SK-N-SH treated with all-trans-retinoic acid at 6 μM for 48 hours (cell line): ENCODE measurements around the gene MRGPRX2.

Experiments used
- ATAC-seq: fragments of 200-7000 bp; cut with Tn5 transposase; 3 replicates; pipeline ENCODE4 v1.9.1; 2020; ENCODE audit warnings: mild to moderate bottlenecking, moderate library complexity
- ARNTL ChIP-seq: fragments of 450-650 bp; formaldehyde crosslinking; IDR thresholded peaks from 2 replicates; pipeline ENCODE4 v1.5.0; 2020; ENCODE audit warnings: low read depth, mild to moderate bottlenecking, moderate library complexity, borderline replicate concordance
- BACH2 ChIP-seq: fragments of 250-450 bp; sonication (Bioruptor Pico); IDR thresholded peaks from 2 replicates; pipeline ENCODE4 v1.9.0; 2021; ENCODE audit warnings: mild to moderate bottlenecking, borderline replicate concordance
- CSDC2 ChIP-seq: fragments of 250-450 bp; sonication (Bioruptor Pico); IDR thresholded peaks from 2 replicates; pipeline ENCODE4 v1.5.0; 2020; ENCODE audit warnings: mild to moderate bottlenecking, moderate library complexity
- ESRRG ChIP-seq: fragments of 250-450 bp; sonication (Bioruptor Pico); IDR thresholded peaks from 2 replicates; pipeline ENCODE4 v1.6.1; 2021; ENCODE audit warnings: mild to moderate bottlenecking
- GLIS3 ChIP-seq: fragments of 250-450 bp; sonication (Bioruptor Pico); IDR thresholded peaks from 2 replicates; pipeline ENCODE4 v1.5.0; 2020; ENCODE audit warnings: mild to moderate bottlenecking, moderate library complexity
- ISL1 ChIP-seq: fragments of 250-450 bp; sonication (Bioruptor Pico); IDR thresholded peaks from 2 replicates; pipeline ENCODE4 v2.1.2; 2022; ENCODE audit warnings: mild to moderate bottlenecking, moderate library complexity
- OSR1 ChIP-seq: fragments of 250-450 bp; sonication (Bioruptor Pico); IDR thresholded peaks from 2 replicates; pipeline ENCODE4 v1.8.0; 2022; ENCODE audit warnings: moderate library complexity, mild to moderate bottlenecking, inconsistent platforms
- PPARA ChIP-seq: fragments of 250-450 bp; sonication (Bioruptor Pico); IDR thresholded peaks from 2 replicates; pipeline ENCODE4 v1.5.0; 2020; ENCODE audit warnings: mild to moderate bottlenecking, borderline replicate concordance
- RARB ChIP-seq: fragments of 250-450 bp; sonication (Bioruptor Pico); IDR thresholded peaks from 2 replicates; pipeline ENCODE4 v1.8.0; 2021; ENCODE audit warnings: mild to moderate bottlenecking, moderate library complexity
- SNAI2 ChIP-seq: fragments of 250-450 bp; sonication (Bioruptor Pico); IDR thresholded peaks from 2 replicates; pipeline ENCODE4 v1.5.0; 2020; ENCODE audit warnings: mild to moderate bottlenecking, moderate library complexity
- TCF4 ChIP-seq: fragments of 250-450 bp; sonication (Bioruptor Pico); IDR thresholded peaks from 2 replicates; pipeline ENCODE4 v1.8.0; 2021; ENCODE audit warnings: mild to moderate bottlenecking, moderate library complexity, borderline replicate concordance
- TOX ChIP-seq: fragments of 250-450 bp; sonication (Bioruptor Pico); IDR thresholded peaks from 2 replicates; pipeline ENCODE4 v1.8.0; 2021; ENCODE audit warnings: mild to moderate bottlenecking, moderate library complexity, borderline replicate concordance
- ZC3H10 ChIP-seq: fragments of 250-450 bp; sonication (Bioruptor Pico); IDR thresholded peaks from 2 replicates; pipeline ENCODE4 v1.5.1; 2021; ENCODE audit warnings: mild to moderate bottlenecking, moderate library complexity
- ZFP3 ChIP-seq: fragments of 250-450 bp; sonication (Bioruptor Pico); IDR thresholded peaks from 2 replicates; pipeline ENCODE4 v1.5.0; 2020; ENCODE audit warnings: mild to moderate bottlenecking, moderate library complexity
- ZNF565 ChIP-seq: fragments of 450-650 bp; formaldehyde crosslinking; conservative IDR thresholded peaks from 2 replicates; pipeline ENCODE4 v1.5.0; 2020; ENCODE audit warnings: low read depth, mild to moderate bottlenecking, moderate library complexity
- ZNF8 ChIP-seq: fragments of 450-650 bp; formaldehyde crosslinking; IDR thresholded peaks from 2 replicates; pipeline ENCODE4 v1.5.0; 2020; ENCODE audit warnings: mild to moderate bottlenecking, moderate library complexity
- TF ChIP-seq, protein P1 (sequence below): fragments of 250-450 bp; sonication (Bioruptor Pico); IDR thresholded peaks from 2 replicates; pipeline ENCODE4 v1.5.0; 2020; ENCODE audit warnings: mild to moderate bottlenecking, moderate library complexity
- TF ChIP-seq, protein P2 (sequence below): fragments of 250-450 bp; sonication (Bioruptor Pico); IDR thresholded peaks from 2 replicates; pipeline ENCODE4 v1.8.0; 2021; ENCODE audit warnings: low read depth, mild to moderate bottlenecking, moderate library complexity, borderline replicate concordance
- TF ChIP-seq, protein P3 (sequence below): fragments of 250-450 bp; sonication (Bioruptor Pico); IDR thresholded peaks from 2 replicates; pipeline ENCODE4 v1.5.1; 2020; ENCODE audit warnings: low read depth, mild to moderate bottlenecking, moderate library complexity
- TF ChIP-seq, protein P4 (sequence below): fragments of 250-450 bp; sonication (Bioruptor Pico); IDR thresholded peaks from 2 replicates; pipeline ENCODE4 v1.8.0; 2020; ENCODE audit warnings: mild to moderate bottlenecking, moderate library complexity, borderline replicate concordance

The MRGPRX2 gene

DNA sequence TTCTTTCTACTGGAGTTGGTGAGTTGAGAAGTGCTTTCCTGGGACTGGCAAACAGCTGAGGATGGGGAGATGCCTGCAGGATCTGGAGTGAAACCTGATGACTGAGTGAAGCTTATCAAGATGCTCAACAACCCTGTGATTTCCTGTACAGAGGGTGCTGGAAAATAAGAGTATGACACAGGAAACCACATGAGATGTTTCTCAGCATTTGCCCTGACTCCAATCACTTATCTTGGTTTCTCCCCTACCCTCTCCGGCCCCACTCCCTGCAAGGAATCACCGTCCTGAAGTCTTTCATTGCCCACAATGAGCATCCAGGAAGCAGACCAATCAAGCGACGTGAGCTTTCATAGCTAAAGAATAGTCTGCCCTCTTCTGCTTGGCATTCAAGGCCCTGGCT is at the start of gene MRGPRX2:
TSS of gene MRGPRX2 (minus strand) at position 89 of the 400 bp plus-strand sequence. CDS start 4,315 bp downstream, outside the sequence.
- TF ChIP-seq ZFP3 (CRISPR knock-in tag) = no peak
- ATAC-seq = no peak

DNA sequence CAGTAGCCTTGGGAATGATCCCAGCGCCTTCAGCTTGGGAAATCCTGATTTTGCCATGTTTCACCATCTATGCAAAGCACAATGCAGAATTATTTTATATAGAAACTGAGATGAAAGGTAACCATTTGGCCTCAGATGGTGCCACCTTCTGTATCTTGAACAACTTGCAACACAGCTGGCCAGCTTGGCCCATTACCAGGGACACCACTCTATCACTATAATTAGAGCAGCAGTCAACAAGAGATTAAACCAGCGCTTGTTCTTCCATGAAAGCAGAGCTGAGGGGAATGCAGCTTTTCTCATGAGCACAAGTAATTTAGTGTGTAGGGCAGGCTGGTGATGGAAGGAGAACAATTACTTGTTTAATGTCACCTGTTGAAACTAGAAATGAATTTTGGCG is 49.8 kb upstream of the MRGPRX2 start:
- ATAC-seq = no peak

DNA sequence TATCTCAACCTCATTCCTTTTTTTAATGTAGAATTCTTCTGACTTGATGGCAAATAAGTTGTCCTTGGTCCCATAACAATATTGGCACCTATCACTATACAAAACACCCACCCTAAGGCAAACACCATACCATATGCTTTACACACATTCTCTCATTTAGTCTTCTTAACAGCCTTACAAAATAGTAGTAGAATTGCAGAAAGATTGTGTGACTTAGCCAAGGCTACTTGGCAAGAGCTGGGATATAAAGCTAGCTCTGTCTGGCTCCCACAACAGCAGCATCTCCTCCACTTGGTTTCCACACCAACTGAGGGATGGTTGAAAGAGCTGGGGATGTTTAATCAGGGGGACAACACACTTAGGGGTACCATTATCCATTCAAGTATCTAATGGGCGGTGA is 46.6 kb upstream of the MRGPRX2 start:
- TF ChIP-seq CSDC2 (CRISPR knock-in tag) (no peak), GLIS3 (CRISPR knock-in tag) (no peak), ZFP3 (CRISPR knock-in tag) (no peak), ARNTL (CRISPR knock-in tag) (no peak), PPARA (CRISPR knock-in tag) (no peak), ZNF565 (CRISPR knock-in tag) (no peak), ZC3H10 (CRISPR knock-in tag) (no peak), ISL1 (CRISPR knock-in tag) (no peak), OSR1 (CRISPR knock-in tag) (no peak), RARB (no peak), TOX (CRISPR knock-in tag) (no peak), BACH2 (no peak), TCF4 (CRISPR knock-in tag) (no peak), ESRRG (no peak)
- TF ChIP-seq, protein P1, sequence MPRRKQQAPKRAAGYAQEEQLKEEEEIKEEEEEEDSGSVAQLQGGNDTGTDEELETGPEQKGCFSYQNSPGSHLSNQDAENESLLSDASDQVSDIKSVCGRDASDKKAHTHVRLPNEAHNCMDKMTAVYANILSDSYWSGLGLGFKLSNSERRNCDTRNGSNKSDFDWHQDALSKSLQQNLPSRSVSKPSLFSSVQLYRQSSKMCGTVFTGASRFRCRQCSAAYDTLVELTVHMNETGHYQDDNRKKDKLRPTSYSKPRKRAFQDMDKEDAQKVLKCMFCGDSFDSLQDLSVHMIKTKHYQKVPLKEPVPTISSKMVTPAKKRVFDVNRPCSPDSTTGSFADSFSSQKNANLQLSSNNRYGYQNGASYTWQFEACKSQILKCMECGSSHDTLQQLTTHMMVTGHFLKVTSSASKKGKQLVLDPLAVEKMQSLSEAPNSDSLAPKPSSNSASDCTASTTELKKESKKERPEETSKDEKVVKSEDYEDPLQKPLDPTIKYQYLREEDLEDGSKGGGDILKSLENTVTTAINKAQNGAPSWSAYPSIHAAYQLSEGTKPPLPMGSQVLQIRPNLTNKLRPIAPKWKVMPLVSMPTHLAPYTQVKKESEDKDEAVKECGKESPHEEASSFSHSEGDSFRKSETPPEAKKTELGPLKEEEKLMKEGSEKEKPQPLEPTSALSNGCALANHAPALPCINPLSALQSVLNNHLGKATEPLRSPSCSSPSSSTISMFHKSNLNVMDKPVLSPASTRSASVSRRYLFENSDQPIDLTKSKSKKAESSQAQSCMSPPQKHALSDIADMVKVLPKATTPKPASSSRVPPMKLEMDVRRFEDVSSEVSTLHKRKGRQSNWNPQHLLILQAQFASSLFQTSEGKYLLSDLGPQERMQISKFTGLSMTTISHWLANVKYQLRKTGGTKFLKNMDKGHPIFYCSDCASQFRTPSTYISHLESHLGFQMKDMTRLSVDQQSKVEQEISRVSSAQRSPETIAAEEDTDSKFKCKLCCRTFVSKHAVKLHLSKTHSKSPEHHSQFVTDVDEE (CRISPR knock-in tag) = no peak
- TF ChIP-seq, protein P2, sequence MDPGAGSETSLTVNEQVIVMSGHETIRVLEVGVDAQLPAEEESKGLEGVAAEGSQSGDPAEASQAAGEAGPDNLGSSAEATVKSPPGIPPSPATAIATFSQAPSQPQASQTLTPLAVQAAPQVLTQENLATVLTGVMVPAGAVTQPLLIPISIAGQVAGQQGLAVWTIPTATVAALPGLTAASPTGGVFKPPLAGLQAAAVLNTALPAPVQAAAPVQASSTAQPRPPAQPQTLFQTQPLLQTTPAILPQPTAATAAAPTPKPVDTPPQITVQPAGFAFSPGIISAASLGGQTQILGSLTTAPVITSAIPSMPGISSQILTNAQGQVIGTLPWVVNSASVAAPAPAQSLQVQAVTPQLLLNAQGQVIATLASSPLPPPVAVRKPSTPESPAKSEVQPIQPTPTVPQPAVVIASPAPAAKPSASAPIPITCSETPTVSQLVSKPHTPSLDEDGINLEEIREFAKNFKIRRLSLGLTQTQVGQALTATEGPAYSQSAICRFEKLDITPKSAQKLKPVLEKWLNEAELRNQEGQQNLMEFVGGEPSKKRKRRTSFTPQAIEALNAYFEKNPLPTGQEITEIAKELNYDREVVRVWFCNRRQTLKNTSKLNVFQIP (CRISPR knock-in tag) = no peak
- TF ChIP-seq, protein P3, sequence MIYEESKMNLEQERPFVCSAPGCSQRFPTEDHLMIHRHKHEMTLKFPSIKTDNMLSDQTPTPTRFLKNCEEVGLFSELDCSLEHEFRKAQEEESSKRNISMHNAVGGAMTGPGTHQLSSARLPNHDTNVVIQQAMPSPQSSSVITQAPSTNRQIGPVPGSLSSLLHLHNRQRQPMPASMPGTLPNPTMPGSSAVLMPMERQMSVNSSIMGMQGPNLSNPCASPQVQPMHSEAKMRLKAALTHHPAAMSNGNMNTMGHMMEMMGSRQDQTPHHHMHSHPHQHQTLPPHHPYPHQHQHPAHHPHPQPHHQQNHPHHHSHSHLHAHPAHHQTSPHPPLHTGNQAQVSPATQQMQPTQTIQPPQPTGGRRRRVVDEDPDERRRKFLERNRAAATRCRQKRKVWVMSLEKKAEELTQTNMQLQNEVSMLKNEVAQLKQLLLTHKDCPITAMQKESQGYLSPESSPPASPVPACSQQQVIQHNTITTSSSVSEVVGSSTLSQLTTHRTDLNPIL (CRISPR knock-in tag) = no peak
- TF ChIP-seq, protein P4, sequence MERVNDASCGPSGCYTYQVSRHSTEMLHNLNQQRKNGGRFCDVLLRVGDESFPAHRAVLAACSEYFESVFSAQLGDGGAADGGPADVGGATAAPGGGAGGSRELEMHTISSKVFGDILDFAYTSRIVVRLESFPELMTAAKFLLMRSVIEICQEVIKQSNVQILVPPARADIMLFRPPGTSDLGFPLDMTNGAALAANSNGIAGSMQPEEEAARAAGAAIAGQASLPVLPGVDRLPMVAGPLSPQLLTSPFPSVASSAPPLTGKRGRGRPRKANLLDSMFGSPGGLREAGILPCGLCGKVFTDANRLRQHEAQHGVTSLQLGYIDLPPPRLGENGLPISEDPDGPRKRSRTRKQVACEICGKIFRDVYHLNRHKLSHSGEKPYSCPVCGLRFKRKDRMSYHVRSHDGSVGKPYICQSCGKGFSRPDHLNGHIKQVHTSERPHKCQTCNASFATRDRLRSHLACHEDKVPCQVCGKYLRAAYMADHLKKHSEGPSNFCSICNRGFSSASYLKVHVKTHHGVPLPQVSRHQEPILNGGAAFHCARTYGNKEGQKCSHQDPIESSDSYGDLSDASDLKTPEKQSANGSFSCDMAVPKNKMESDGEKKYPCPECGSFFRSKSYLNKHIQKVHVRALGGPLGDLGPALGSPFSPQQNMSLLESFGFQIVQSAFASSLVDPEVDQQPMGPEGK (CRISPR knock-in tag) = no peak
- no peak for ATAC-seq

More for the DNA sequence above, 49.8 kb upstream of the MRGPRX2 start:
- TF ChIP-seq PPARA (CRISPR knock-in tag) (no peak), TCF4 (CRISPR knock-in tag) (no peak), ZNF8 (CRISPR knock-in tag) (no peak)

DNA sequence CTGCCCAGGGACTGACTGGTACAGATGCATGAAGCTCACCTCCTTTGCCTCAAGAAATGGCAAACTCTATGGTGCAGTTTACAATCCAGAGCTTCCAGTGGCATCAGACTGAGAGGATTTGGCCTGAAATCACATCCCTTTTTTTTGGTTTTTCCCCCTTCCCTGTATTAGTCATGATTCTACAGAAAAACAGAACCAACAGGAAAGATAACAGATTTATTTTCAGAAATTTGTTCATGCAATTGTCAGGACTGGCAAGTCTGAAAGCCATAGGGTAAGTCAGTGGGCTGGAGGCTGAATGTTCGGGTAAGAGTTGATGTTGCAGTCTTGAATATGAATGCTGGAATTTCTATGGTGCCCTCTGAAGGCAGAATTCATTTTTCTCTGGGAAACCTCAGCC is 44.5 kb upstream of the MRGPRX2 start:
- no peak for ATAC-seq
- TF ChIP-seq TCF4 (CRISPR knock-in tag) = no peak
- no peak for TF ChIP-seq ZNF565 (CRISPR knock-in tag)
- TF ChIP-seq ZNF8 (CRISPR knock-in tag) = no peak
- TF ChIP-seq BACH2 = no peak
- TF ChIP-seq CSDC2 (CRISPR knock-in tag) = no peak
- no peak for TF ChIP-seq ZC3H10 (CRISPR knock-in tag)
- no peak for TF ChIP-seq RARB
- no peak for TF ChIP-seq ARNTL (CRISPR knock-in tag)
- TF ChIP-seq, protein P2 (CRISPR knock-in tag) = no peak
- TF ChIP-seq GLIS3 (CRISPR knock-in tag) = no peak
- TF ChIP-seq, protein P4 (CRISPR knock-in tag) = no peak
- no peak for TF ChIP-seq SNAI2 (CRISPR knock-in tag)
- TF ChIP-seq, protein P1 (CRISPR knock-in tag) = no peak
